COR-L47 (cell line): Measurements from ENCODE around the gene CRY1.
A peak's percentile ranks its signal among the peaks of the same experiment; 100 is the strongest.

Experiments
- DNase-seq: peaks from one replicate; lab custom pipeline; 2025; lab: John Stamatoyannopoulos, UW

The CRY1 gene

GRCh38 chr12:106962286-106962685, 131.1 kb downstream of the CRY1 start:
- DNase-seq, result no peak

GRCh38 chr12:106960443-106960842, 132.9 kb downstream of the CRY1 start:
- no peak for DNase-seq

- no peak for DNase-seq
Observed at GRCh38 chr12:106957583-106957982, 135.8 kb downstream of the CRY1 start.

GRCh38 chr12:106956048-106956578, 137.2 kb downstream of the CRY1 start:
- peak; percentile 73 for DNase-seq

GRCh38 chr12:106955377-106956047, 137.8 kb downstream of the CRY1 start, which contains the start of gene TMEM263:
Gene TMEM263, plus strand, starts transcription at chr12:106955907. Its CDS starts 11,210 bp downstream, at chr12:106967117.
- DNase-seq, result peak; percentile 93

- DNase-seq, result peak; percentile 24
Observed at GRCh38 chr12:106954462-106955376, 138.6 kb downstream of the CRY1 start.

- DNase-seq, result no peak
Observed at GRCh38 chr12:106953352-106954250, 139.7 kb downstream of the CRY1 start.

- DNase-seq, result no peak
Observed at GRCh38 chr12:106950591-106950990, 142.8 kb downstream of the CRY1 start.

- DNase-seq, result no peak
Observed at GRCh38 chr12:106947461-106947860, 145.9 kb downstream of the CRY1 start.

GRCh38 chr12:106945261-106945851, 148.0 kb downstream of the CRY1 start:
- no peak for DNase-seq

- DNase-seq, result no peak
Observed at GRCh38 chr12:106942775-106943174, 150.6 kb downstream of the CRY1 start.

- DNase-seq, result no peak
Observed at GRCh38 chr12:106941481-106942156, 151.7 kb downstream of the CRY1 start.
